GM12873 (cell line): ENCODE results near the gene PLPPR5.

ENCODE experiments used
- TF ChIP-seq, protein P1 (sequence below): IDR thresholded peaks from 2 replicates; pipeline ENCODE4 v1.5.1; 2012; ENCODE audit warnings: low read depth, mild to moderate bottlenecking, moderate library complexity, low read length, control low read depth; ENCODE audit not compliant: insufficient read depth; ENCODE audit errors: missing control alignments

PLPPR5 gene

DNA sequence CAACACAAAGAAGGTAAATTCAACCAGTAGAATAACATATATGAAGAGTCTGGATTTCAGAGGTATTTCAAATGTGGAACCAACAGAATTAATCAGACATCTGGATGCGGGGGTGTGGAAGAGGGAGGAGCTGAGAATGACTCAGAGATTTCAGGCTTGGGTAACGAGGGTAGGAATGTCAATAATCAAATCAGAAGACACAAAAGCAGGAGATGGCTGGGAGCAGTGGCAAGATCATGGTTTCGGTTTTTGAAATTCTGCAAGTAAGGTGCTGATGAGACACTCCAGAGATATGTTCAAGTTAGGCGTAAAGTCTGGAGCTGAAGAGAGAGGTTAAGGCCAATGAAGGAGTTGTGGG, 64.0 kb downstream of the PLPPR5 start:
- TF ChIP-seq, protein P1, sequence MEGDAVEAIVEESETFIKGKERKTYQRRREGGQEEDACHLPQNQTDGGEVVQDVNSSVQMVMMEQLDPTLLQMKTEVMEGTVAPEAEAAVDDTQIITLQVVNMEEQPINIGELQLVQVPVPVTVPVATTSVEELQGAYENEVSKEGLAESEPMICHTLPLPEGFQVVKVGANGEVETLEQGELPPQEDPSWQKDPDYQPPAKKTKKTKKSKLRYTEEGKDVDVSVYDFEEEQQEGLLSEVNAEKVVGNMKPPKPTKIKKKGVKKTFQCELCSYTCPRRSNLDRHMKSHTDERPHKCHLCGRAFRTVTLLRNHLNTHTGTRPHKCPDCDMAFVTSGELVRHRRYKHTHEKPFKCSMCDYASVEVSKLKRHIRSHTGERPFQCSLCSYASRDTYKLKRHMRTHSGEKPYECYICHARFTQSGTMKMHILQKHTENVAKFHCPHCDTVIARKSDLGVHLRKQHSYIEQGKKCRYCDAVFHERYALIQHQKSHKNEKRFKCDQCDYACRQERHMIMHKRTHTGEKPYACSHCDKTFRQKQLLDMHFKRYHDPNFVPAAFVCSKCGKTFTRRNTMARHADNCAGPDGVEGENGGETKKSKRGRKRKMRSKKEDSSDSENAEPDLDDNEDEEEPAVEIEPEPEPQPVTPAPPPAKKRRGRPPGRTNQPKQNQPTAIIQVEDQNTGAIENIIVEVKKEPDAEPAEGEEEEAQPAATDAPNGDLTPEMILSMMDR, result no peak

DNA sequence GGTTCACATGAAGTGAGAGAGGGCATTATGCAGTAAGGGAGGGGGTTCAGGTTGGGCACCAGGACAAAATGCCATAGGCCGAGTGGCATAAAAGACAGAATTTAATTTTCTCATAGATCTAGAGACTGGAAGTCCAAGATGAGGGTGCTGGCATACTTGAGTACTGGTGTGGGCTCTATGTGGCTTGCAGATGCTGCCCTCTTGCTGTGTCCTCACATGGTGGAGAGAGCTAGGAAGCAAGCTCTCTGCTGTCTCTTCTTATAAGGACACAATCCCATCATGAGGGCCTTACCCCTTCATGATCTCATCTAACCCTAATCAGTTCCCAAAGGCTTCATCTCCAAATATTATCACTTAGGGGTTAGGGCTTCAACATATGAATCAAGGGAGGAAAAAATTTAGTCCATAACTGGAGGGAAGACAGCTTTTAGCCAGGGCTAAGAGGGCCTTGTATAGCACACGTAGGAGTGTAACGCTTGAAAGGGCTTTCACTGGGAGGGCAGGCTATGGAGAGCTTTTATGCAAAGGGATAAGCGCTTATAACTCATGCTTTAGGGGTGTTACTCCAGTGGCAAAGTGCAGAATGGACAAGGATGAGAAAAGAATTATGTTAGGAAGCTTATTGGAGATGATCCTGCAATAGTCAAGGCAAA, 64.5 kb downstream of the PLPPR5 start:
- TF ChIP-seq, protein P1, result no peak

DNA sequence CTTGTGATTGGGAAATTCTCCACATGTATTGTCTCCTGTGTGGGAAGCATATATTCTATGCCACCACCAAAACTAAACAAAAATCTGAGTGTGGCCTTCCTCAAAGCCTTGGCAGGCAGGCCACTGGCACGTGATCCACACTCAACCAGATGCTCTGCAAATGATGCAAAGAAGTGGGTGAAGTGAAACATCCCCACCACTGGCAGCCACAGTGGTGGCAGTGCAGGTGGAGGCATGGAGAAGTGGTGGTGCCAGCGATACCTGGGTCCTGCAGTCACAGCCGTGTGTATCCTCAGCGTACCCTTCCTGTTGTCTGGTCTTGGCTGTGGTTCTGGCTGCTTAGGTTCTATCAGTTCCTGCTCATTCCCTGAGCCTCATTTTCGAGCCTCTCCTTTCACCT, 65.2 kb downstream of the PLPPR5 start:
- TF ChIP-seq, protein P1, result no peak

GRCh38 chr1:98937347-98937746, 67.3 kb downstream of the PLPPR5 start:
- TF ChIP-seq, protein P1, result no peak

DNA sequence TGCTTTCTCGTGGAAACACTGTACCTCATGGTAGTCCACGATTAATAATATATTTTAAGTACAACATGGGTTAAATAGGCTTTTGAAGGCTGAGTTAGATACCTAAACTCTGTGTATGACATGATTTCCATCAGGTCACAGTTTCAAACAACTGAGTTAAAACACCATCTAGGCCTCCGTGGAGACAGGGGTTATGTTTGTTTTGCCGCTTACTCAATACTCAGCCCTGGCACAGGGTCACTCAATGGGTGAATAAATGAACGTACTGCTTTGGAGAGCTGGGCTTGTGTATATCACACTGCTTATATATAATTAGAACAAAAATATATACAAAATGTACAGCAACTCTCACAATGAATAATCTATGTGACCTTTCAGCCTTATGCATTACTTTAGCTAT, 72.5 kb downstream of the PLPPR5 start:
- TF ChIP-seq, protein P1, result no peak

- TF ChIP-seq, protein P1, result no peak
These were observed 73.4 kb downstream of the PLPPR5 start for GRCh38 chr1:98931128-98931835.

GRCh38 chr1:98929437-98929836, 75.2 kb downstream of the PLPPR5 start:
- TF ChIP-seq, protein P1, result no peak
